Upper lobe of left lung (tissue), 6 donors: ENCODE results near the gene ADGRG2. TPM values are rescaled to one million over a fixed set of nuclear protein-coding genes. Genes with fewer than 3 reads are reported as not detected.

Experiments
- ATAC-seq, 2 donors: fragments of 200-7000 bp; cut with Tn5 transposase; one replicate each; pipeline ENCODE4 v1.9.1; 2022; ENCODE audit warnings: mild to moderate bottlenecking in 2 of 2, moderate library complexity in 2 of 2; ENCODE audit not compliant: low FRiP score in 2 of 2
- DNase-seq, 2 donors: peaks; one replicate each; pipeline ENCODE4 v3.0.0-alpha.2; 2019 to 2020
- H3K27ac ChIP-seq, 4 donors: fragments of 200-600 bp; sonication (generic); one replicate each; pipeline ENCODE4 v1.5.1; 2016 to 2019
- H3K27me3 ChIP-seq, 4 donors: fragments of 200-600 bp; sonication (generic); one replicate each; pipeline ENCODE4 v1.5.1; 2017 to 2019
- H3K36me3 ChIP-seq, 4 donors: fragments of 200-600 bp; sonication (generic); one replicate each; pipeline ENCODE4 v1.5.1; 2016 to 2019
- H3K4me1 ChIP-seq, 4 donors: fragments of 200-600 bp; sonication (generic); one replicate each; pipeline ENCODE4 v1.5.1; 2018 to 2019
- H3K4me3 ChIP-seq, 4 donors: fragments of 200-600 bp; sonication (generic); one replicate each; pipeline ENCODE4 v1.5.1; 2017 to 2019; ENCODE audit warnings: mild to moderate bottlenecking in 2 of 4, moderate library complexity in 1 of 4
- H3K9me3 ChIP-seq, 4 donors: fragments of 200-600 bp; sonication (generic); one replicate each; pipeline ENCODE4 v1.5.1; 2018 to 2019
- CTCF ChIP-seq, 6 experiments: fragments of 450-650 bp in 4 of 6; fragments of 200-600 bp in 2 of 6; sonication (generic) in 2 of 6; IDR thresholded peaks; one replicate each; pipeline ENCODE4 v1.5.1; 2016 to 2019; ENCODE audit warnings: antibody characterized with exemption in 6 of 6
- EP300 ChIP-seq, 4 donors: sonication (generic); formaldehyde crosslinking; IDR thresholded peaks; one replicate each; pipeline ENCODE4 v1.5.1; 2017; ENCODE audit warnings: antibody characterized with exemption in 4 of 4, control low read depth in 2 of 4
- POLR2A ChIP-seq, 4 donors: fragments of 450-650 bp; IDR thresholded peaks; one replicate each; pipeline ENCODE4 v1.5.1; 2016 to 2017; ENCODE audit warnings: antibody characterized with exemption in 4 of 4, mild to moderate bottlenecking in 2 of 4
- POLR2AphosphoS5 ChIP-seq, 2 donors: sonication (generic); formaldehyde crosslinking; IDR thresholded peaks; one replicate each; pipeline ENCODE4 v1.5.1; 2017; ENCODE audit warnings: antibody characterized with exemption in 2 of 2
- whole genome bisulfite sequencing, 2 donors: methylation state at CpG; one replicate each; pipeline ENCODE4 v1.1.5; 2017 to 2018; 5-methylcytosine and 5-hydroxymethylcytosine counted together
- total RNA-seq, 6 donors: library from RNA; depleted of rRNA in 4 of 6; stranded (reverse); fragments of >200 nt in 4 of 6; gene quantifications; one replicate each; pipeline versions ENCODE4 v1.1.0 to v1.2.1, GENCODE V29; 2016 to 2021
- donor health status: DM: no; HTN: no; CAD: no; lungs with moderate emphysema.
- donor health status: DM: no; HTN: yes; CAD: no; lungs with severe emphysema.

ADGRG2 gene
- total RNA-seq, 6 donors from 2014 or later = 0.69 to 2.9 (median 0.91) TPM; not detected in 1

GRCh38 chrX:18998653-18999052 lies 123.6 kb downstream of the ADGRG2 start:
- Histone ChIP-seq H3K36me3 (no peaks in the 10 kb centered on the region), H3K9me3 (no peaks in the 10 kb centered on the region), H3K27me3 (no peaks in the 10 kb centered on the region), H3K4me1 (no peaks in the 10 kb centered on the region), H3K4me3 (no peak overlapping the region), H3K27ac (no peak overlapping the region)
- no peak for DNase-seq
- no peak for ATAC-seq
- no peak for TF ChIP-seq CTCF (IDR thresholded peaks at IDR 0.05)
- no peak for TF ChIP-seq EP300 (IDR thresholded peaks at IDR 0.05)
- TF ChIP-seq POLR2AphosphoS5 (IDR thresholded peaks at IDR 0.05) = no peak
- TF ChIP-seq POLR2A (IDR thresholded peaks at IDR 0.05) = no peak
- 63 to 100% methylated on average over 1 of the region's 1 CpG for WGBS, 2 donors

- ATAC-seq (no peak), DNase-seq (no peak)
- Histone ChIP-seq H3K36me3 (no peaks in the 10 kb centered on the region), H3K9me3 (no peaks in the 10 kb centered on the region), H3K4me1 (no peaks in the 10 kb centered on the region), H3K4me3 (no peak overlapping the region), H3K27ac (no peak overlapping the region), H3K27me3 (no peaks in the 10 kb centered on the region)
- TF ChIP-seq CTCF (IDR thresholded peaks at IDR 0.05) (no peak), EP300 (IDR thresholded peaks at IDR 0.05) (no peak), POLR2A (IDR thresholded peaks at IDR 0.05) (no peak), POLR2AphosphoS5 (IDR thresholded peaks at IDR 0.05) (no peak)
- 49 to 79% methylated on average over 4 of the region's 4 CpGs for WGBS, 2 donors
These were observed 124.4 kb downstream of the ADGRG2 start for GRCh38 chrX:18997916-18998315.

GRCh38 chrX:18996536-18996935 lies 125.7 kb downstream of the ADGRG2 start:
- no peaks in the 10 kb centered on the region for H3K36me3 ChIP-seq
- DNase-seq = no peak
- no peak overlapping the region for H3K4me3 ChIP-seq
- ATAC-seq = peak in 1 of 2 donors; percentile 37
- TF ChIP-seq POLR2A (IDR thresholded peaks at IDR 0.05) (no peak), EP300 (IDR thresholded peaks at IDR 0.05) (no peak), POLR2AphosphoS5 (IDR thresholded peaks at IDR 0.05) (no peak), CTCF (IDR thresholded peaks at IDR 0.05) (no peak)
- no peaks in the 10 kb centered on the region for H3K9me3 ChIP-seq
- H3K4me1 ChIP-seq = no peaks in the 10 kb centered on the region
- H3K27me3 ChIP-seq = no peaks in the 10 kb centered on the region
- H3K27ac ChIP-seq = no peak overlapping the region

- Histone ChIP-seq H3K27me3 (no peaks in the 10 kb centered on the region), H3K27ac (no peak overlapping the region), H3K36me3 (no peaks in the 10 kb centered on the region), H3K9me3 (no peaks in the 10 kb centered on the region), H3K4me1 (no peaks in the 10 kb centered on the region), H3K4me3 (no peak overlapping the region)
- 71 to 87% methylated on average over 3 of the region's 3 CpGs for WGBS, 2 donors
- TF ChIP-seq CTCF (IDR thresholded peaks at IDR 0.05) = no peak
- no peak for TF ChIP-seq POLR2AphosphoS5 (IDR thresholded peaks at IDR 0.05)
- TF ChIP-seq EP300 (IDR thresholded peaks at IDR 0.05) = no peak
- no peak for TF ChIP-seq POLR2A (IDR thresholded peaks at IDR 0.05)
- ATAC-seq (no peak), DNase-seq (no peak)
These were observed 127.0 kb downstream of the ADGRG2 start for GRCh38 chrX:18995221-18995620.

- Histone ChIP-seq H3K36me3 (no peaks in the 10 kb centered on the region), H3K27me3 (no peaks in the 10 kb centered on the region), H3K4me3 (no peak overlapping the region), H3K4me1 (no peaks in the 10 kb centered on the region), H3K9me3 (no peaks in the 10 kb centered on the region), H3K27ac (no peak overlapping the region)
- no peak for TF ChIP-seq POLR2A (IDR thresholded peaks at IDR 0.05)
- TF ChIP-seq EP300 (IDR thresholded peaks at IDR 0.05) = no peak
- no peak for TF ChIP-seq POLR2AphosphoS5 (IDR thresholded peaks at IDR 0.05)
- TF ChIP-seq CTCF (IDR thresholded peaks at IDR 0.05) = no peak
- WGBS, 2 donors = 69 to 77% methylated on average over 3 of the region's 3 CpGs
- DNase-seq (no peak), ATAC-seq (peak in 1 of 2 donors; percentile 59)
These were observed 127.6 kb downstream of the ADGRG2 start for GRCh38 chrX:18994713-18995112.
